Stimulated activated CD8-positive, alpha-beta memory T cell treated with anti-CD3 and anti-CD28 coated beads, Interleukin-7, amount 100 ng/mL, for 4 hours (primary cell): ENCODE measurements around the gene MCFD2.
A peak's percentile ranks its signal among the peaks of the same experiment; 100 is the strongest.

Experiments used
- DNase-seq, 2 donors: peaks; one replicate each; pipeline ENCODE4 v3.0.0-alpha.2; 2020; ENCODE audit warnings: low read depth in 2 of 2

MCFD2 gene

GRCh38 chr2:46873604-46874068, 42.0 kb downstream of the MCFD2 start:
- DNase-seq = peak in 1 of 2 donors; percentile 7

GRCh38 chr2:46872902-46873603, 42.6 kb downstream of the MCFD2 start:
- no peak for DNase-seq

GRCh38 chr2:46871976-46872381, 43.6 kb downstream of the MCFD2 start:
- no peak for DNase-seq

- DNase-seq = no peak
Observed at GRCh38 chr2:46870051-46870839, 45.4 kb downstream of the MCFD2 start.

DNA sequence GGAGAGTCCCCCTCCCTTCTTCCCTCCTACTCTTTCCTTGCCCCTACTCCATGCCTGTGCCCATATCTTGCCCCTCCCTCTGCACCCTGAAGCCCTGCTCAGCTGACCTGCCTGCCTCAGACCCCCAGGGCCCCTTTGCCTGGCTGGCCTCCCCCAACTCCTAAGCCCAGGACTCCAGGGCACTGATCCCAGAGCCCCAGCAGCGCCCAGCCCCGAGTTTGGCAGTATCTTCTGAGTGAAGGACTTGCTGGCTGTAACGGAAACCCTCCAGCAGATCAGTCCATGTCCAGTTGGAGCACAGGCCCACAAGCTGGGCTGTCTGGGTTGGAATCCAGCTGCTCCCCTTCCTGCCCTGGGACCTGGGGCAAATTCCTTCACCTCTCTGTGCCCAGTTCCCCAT, 46.0 kb downstream of the MCFD2 start:
- DNase-seq = no peak

- DNase-seq = no peak
Observed at GRCh38 chr2:46866770-46867246, 48.8 kb downstream of the MCFD2 start.

DNA sequence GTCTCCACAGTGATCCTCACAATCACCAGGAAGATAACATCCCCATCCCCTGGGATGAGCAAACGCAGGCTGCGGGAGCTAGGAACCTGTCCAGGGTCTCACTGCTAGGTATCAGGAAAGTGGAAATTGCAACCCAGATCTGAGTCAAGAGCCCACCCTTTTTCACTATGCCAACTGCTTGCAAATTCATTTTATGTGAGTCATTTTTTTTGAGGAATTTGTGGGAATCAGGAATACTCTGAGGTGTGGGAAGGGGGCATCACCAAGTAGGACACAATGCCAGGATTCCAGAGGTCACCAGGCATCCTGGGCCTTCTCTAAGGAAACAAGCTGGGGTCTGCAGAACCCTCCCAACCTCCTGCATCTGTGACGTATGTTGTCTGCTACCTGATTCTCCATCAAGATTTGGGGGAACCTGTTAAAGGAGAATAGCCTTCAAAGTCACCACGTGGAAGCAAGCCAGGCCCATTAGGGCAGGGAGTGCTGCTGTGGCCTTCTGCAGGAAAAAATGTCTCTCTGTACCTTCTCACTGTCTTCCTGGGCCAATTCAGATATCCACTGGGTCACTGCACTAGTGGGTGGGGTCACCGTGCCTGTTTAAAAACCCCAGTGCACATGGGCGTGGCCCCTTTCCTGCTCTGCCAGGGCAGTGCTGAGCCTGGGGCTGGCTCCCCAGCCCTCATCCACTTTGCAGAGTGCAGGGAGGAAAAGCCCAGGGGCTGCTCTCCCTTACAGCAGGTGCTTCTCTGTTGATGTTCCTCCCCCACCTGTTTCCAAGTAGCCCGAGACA, 50.2 kb downstream of the MCFD2 start:
- DNase-seq = no peak

- DNase-seq = no peak
Observed at GRCh38 chr2:46863882-46864281, 51.7 kb downstream of the MCFD2 start.

GRCh38 chr2:46862514-46862913, 53.1 kb downstream of the MCFD2 start:
- DNase-seq = no peak

- no peak for DNase-seq
Observed at GRCh38 chr2:46861916-46862315, 53.7 kb downstream of the MCFD2 start.

DNA sequence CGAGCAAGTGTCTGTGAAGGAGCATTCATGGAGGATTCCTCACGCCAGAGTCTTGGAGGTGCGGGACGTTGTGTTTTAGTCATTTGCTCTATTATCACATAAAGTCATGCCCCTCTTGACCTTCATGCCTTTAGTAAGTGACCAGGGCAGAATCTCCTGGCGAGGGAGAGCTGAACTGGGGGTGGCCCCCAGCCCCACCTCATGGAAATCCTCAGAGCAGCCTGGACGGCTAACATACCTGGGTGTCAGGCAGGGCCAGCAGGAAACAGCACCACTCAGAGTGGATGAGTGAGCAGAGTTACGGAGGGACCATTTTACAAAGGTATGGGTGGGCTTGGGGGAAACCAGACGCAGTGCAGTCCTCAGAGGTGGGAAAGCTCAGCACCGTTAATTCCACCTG, 56.1 kb downstream of the MCFD2 start:
- DNase-seq = no peak

DNA sequence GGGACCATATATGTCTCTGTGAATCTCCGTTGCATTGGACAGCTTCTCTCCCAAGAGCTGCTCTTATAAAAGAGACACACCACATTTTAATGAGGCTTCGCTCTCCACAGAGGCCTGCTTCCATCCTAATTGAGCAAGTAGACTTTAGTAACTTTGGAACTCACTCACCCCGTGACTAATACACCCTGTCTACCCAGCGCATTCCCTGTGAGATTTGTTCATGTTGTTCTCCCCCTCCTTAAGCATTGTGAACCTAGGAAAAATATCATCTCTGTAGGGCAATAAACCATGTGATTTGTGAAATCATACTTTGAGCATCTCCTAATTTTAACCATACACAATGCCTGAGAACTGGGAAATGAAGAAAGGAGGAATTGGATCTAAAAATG, 56.9 kb downstream of the MCFD2 start:
- no peak for DNase-seq

DNA sequence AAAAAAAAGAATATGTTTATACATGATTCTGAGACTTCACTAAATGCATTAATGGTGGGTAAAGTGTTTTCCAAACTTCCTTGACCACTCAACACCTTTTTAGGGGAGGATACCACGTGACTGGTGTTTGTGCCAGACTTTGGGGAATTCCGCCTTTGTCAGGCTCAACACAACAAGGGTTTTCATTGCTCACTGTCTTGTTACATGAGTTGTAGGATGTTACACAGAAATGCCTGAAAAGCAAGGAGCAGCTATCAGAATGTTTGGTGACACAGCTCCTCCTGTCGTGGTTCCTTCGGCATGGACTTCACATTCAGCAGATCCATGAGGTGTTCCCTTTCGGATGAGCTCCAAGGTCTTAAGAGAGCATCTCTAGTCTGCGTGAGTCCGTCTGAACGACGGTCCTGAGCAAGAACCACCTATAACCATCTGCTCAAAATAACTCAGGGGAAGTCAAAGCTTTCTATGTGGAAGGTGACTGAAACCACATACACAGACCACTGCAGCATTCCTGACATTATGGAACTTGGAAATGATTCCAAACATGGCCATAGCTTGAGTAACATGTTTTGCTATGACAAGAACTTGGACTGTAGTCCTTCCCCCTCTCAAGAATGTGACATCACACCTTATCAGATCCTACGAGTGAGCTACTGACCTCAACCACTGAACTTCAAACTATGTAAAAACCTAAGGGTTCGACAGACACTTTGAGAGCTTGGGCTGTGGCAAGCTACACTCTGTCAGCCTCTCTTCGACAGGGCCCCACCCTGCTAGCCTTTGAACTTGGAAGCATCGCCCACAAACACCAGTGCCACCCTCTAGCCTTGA, 57.5 kb downstream of the MCFD2 start:
- no peak for DNase-seq

GRCh38 chr2:46856336-46856735, 59.3 kb downstream of the MCFD2 start:
- DNase-seq = no peak

GRCh38 chr2:46855805-46856204, 59.8 kb downstream of the MCFD2 start:
- no peak for DNase-seq

DNA sequence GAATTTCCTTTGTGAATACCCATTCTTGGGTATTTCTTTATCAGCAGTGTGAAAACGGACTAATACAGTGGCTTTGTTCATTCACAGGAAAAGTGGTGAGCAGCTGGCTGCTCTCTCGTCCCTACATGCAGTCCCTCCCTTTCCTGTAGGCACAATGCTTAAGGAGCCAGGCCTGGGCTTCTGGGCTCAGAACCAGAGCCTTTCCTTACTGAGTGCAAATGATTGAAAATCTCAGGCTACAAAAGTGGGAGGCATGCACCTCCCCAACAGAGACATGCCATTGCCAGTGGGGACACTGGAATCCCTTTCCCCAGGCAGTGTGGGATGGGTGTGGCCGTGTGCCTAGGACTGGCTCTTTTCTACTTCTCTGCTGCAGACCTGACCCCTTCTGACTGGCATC, 61.3 kb downstream of the MCFD2 start:
- no peak for DNase-seq

GRCh38 chr2:46852598-46852997, 63.0 kb downstream of the MCFD2 start:
- DNase-seq = no peak

GRCh38 chr2:46852124-46852523, 63.5 kb downstream of the MCFD2 start:
- no peak for DNase-seq
